ENCODE data around the gene TCF7L1. TPM values are rescaled to one million over a fixed set of nuclear protein-coding genes. Genes with fewer than 3 reads are reported as not detected.

The TCF7L1 gene
- total RNA-seq, 1 experiment from 2014 or later = 30.4 TPM

- H3K27me3 ChIP-seq (ENCODE audit: control insufficient read depth, insufficient read depth, low read length) = no peaks in the 10 kb centered on the region
- no peak overlapping the region for H3K27ac ChIP-seq (ENCODE audit: low read length)
- no peak for TF ChIP-seq CTCF (IDR thresholded peaks at IDR 0.05)
- TF ChIP-seq POLR2AphosphoS5 (IDR thresholded peaks at IDR 0.05; ENCODE audit: low read depth, low read length) = no peak
- TF ChIP-seq TCF7L2 (IDR thresholded peaks at IDR 0.05; ENCODE audit: low read depth, low read length) = no peak
- no peak for TF ChIP-seq SIN3A (IDR thresholded peaks at IDR 0.05; ENCODE audit: borderline replicate concordance, insufficient read depth, low read depth, low read length)
- no peak for TF ChIP-seq REST (IDR thresholded peaks at IDR 0.05; ENCODE audit: insufficient read depth in 1 of 2, low read depth in 2 of 2, low read length in 1 of 2)
- ChIA-PET CTCF (no interaction called here), POLR2A (no interaction called here)
- intact Hi-C loops (cut with micrococcal nuclease; ENCODE audit: unreplicated experiment) (no loop called here), in situ Hi-C loops (cut with HindIII; ENCODE audit: low pct_unique_long_range_greater_than_20kb, low sequenced_read_pairs) (no loop called here)
- H3K36me3 ChIP-seq (ENCODE audit: control insufficient read depth, insufficient read depth, low read length) = no peaks in the 10 kb centered on the region
- peaks cover 26% of the 10 kb centered on the region for H3K4me1 ChIP-seq (ENCODE audit: control insufficient read depth, insufficient read depth, low read length)
- no peak overlapping the region for H3K4me3 ChIP-seq (ENCODE audit: low read depth in 2 of 2, low read length in 2 of 2)
- no peaks in the 10 kb centered on the region for H3K9me3 ChIP-seq (ENCODE audit: control insufficient read depth, insufficient read depth, low read depth, low read length)
- BruUV-seq (replicated peaks) = TSS peak; percentile 7
- ATAC-seq (peak; percentile 44), DNase-seq (ENCODE audit: low read depth, low spot score) (no peak)
These were observed 28.1 kb downstream of the TCF7L1 start for GRCh38 chr2:85160966-85161960.

- no TSS peak for BruUV-seq (replicated peaks)
- Histone ChIP-seq H3K4me1 (ENCODE audit: control insufficient read depth, insufficient read depth, low read length) (peaks cover 22% of the 10 kb centered on the region), H3K36me3 (ENCODE audit: control insufficient read depth, insufficient read depth, low read length) (no peaks in the 10 kb centered on the region), H3K4me3 (ENCODE audit: low read depth in 2 of 2, low read length in 2 of 2) (no peak overlapping the region), H3K27ac (ENCODE audit: low read length) (no peak overlapping the region), H3K9me3 (ENCODE audit: control insufficient read depth, insufficient read depth, low read depth, low read length) (no peaks in the 10 kb centered on the region), H3K27me3 (ENCODE audit: control insufficient read depth, insufficient read depth, low read length) (no peaks in the 10 kb centered on the region)
- in situ Hi-C loops (cut with HindIII; ENCODE audit: low pct_unique_long_range_greater_than_20kb, low sequenced_read_pairs) (no loop called here), intact Hi-C loops (cut with micrococcal nuclease; ENCODE audit: unreplicated experiment) (no loop called here)
- DNase-seq (ENCODE audit: low read depth, low spot score) (no peak), ATAC-seq (no peak)
- ChIA-PET POLR2A (no interaction called here), CTCF (no interaction called here)
- no peak for TF ChIP-seq POLR2AphosphoS5 (IDR thresholded peaks at IDR 0.05; ENCODE audit: low read depth, low read length)
- no peak for TF ChIP-seq CTCF (IDR thresholded peaks at IDR 0.05)
- TF ChIP-seq REST (IDR thresholded peaks at IDR 0.05; ENCODE audit: insufficient read depth in 1 of 2, low read depth in 2 of 2, low read length in 1 of 2) = no peak
- TF ChIP-seq SIN3A (IDR thresholded peaks at IDR 0.05; ENCODE audit: borderline replicate concordance, insufficient read depth, low read depth, low read length) = no peak
- TF ChIP-seq TCF7L2 (IDR thresholded peaks at IDR 0.05; ENCODE audit: low read depth, low read length) = no peak
These were observed 29.6 kb downstream of the TCF7L1 start for GRCh38 chr2:85162746-85163301.

All from Panc1 (cell line).